Choroid plexus epithelial cell (primary cell): ENCODE results near the gene PPM1H.

Source experiments
- DNase-seq: peaks from one replicate; pipeline ENCODE4 v3.0.0-alpha.2; 2010; ENCODE audit warnings: low read depth
- H3K4me3 ChIP-seq: 2 replicates; pipeline ENCODE4 v1.5.1; 2011; ENCODE audit warnings: low read depth, mild to moderate bottlenecking, control low read depth, low read length, moderate library complexity
- TF ChIP-seq, protein P1 (sequence below): conservative IDR thresholded peaks from 2 replicates; pipeline ENCODE4 v1.5.1; 2011; ENCODE audit warnings: low read depth, mild to moderate bottlenecking, control low read depth, inconsistent platforms, low read length, moderate library complexity

Gene PPM1H

DNA sequence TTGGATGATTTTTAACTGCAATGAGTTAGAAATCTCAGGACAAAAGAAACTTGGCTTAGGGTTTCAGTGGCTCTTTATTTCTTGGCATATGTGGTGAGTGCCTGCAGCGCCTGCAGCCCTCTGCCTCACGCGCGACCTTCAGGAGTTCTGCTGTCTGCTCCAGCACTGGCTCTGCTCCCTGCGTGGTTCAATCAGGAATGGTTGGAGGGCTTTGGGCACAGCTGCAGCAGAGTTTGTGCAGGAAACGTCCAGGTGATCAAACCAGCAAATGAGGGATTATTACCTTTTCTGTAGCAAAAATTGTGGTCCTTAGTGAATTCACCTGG is 19.8 kb downstream of the PPM1H start:
- no peak overlapping the region for H3K4me3 ChIP-seq
- TF ChIP-seq, protein P1, sequence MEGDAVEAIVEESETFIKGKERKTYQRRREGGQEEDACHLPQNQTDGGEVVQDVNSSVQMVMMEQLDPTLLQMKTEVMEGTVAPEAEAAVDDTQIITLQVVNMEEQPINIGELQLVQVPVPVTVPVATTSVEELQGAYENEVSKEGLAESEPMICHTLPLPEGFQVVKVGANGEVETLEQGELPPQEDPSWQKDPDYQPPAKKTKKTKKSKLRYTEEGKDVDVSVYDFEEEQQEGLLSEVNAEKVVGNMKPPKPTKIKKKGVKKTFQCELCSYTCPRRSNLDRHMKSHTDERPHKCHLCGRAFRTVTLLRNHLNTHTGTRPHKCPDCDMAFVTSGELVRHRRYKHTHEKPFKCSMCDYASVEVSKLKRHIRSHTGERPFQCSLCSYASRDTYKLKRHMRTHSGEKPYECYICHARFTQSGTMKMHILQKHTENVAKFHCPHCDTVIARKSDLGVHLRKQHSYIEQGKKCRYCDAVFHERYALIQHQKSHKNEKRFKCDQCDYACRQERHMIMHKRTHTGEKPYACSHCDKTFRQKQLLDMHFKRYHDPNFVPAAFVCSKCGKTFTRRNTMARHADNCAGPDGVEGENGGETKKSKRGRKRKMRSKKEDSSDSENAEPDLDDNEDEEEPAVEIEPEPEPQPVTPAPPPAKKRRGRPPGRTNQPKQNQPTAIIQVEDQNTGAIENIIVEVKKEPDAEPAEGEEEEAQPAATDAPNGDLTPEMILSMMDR: no peak
- DNase-seq: no peak

DNA sequence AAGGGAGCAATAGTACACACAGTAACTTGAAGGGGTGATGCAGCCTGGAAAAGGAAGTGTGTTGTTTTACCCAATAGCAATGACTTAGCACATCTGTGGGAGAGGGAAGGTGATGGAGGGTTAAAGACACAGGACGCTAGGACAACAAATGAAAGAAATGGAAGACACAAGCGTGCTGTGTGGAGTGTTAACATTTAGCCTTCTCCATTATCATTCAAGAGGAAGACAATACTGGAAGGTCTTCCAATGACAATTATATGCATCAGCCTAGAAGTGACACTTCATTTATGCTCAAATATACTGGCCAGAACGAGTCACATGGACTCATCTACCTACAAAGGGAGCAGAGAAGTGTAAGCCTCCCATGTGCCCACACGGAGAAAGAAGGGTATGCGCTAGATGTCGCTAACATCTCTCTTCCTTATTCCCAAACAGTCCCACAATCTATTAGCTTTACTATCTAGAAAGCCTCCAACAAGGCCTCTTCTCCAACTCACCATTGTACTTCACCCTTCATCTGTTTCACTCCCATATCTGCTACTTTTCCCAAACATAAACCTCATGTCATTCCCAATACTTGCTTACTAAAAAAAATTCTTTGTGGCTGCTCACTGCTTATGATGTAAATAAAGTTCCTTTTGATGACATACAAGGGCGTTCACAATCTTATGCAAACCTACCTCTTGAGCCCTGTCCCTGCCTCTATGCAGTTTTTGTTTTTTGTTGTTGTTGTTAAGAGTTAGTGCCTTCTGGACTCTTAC is 20.3 kb downstream of the PPM1H start:
- no peak overlapping the region for H3K4me3 ChIP-seq
- DNase-seq: no peak
- TF ChIP-seq, protein P1: no peak

DNA sequence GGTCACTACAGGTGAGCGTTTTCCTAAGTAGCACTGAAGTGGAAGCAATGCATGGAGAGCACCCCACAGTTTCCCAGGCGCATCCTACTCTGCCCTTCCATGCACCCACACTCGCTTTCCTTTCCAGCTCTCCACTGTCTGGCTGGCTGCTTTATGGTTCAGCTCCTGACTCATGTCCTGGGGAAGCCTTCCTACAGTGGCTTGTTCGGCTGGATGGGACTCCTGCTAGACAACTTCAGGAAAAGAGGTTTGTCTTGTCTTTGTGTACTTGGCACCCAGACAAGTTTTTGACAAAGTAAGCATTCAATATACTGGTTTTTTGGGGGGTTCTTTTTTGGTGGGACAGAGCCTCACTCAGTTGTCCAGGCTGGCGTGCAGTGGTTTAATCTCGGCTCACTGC is 21.6 kb downstream of the PPM1H start:
- no peak for DNase-seq
- H3K4me3 ChIP-seq: no peak overlapping the region
- TF ChIP-seq, protein P1: no peak

DNA sequence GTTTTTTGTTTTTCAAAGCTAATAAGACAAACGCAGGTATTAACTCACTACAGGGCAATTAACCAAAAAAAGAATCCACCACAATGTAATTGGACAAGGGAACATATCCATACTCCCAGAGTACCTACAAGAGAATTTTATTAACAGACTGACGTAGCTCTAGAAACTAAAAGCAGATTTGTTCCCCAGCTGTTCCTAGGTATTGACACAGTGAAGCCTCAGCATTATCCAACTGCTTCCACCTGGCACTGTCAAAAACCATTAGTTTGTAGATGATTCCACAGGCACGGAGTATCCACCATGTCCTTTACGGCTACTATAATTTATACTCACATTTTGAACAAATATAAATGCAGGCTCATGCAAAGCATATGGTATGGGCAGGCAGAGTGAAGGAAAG is 22.3 kb downstream of the PPM1H start:
- no peak overlapping the region for H3K4me3 ChIP-seq
- TF ChIP-seq, protein P1: no peak
- no peak for DNase-seq

DNA sequence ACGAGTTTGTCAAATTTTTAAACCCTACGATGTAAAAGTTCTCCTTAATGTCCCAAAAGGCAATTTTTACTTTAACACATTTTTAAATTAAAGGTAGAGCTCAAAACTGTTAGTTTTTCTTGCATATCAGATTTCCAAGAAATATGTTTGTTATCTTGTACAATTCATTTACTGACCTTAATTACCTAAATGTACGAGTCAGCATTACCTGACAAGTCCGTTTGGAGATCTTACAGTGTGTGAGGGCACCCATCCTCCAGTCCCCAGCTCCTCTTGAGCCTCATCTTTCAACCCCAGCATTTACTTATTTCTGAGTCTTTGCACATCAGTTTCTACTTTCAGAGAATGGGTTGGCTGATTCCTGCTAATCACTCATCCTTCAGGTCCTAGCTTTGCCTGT is 23.7 kb downstream of the PPM1H start:
- H3K4me3 ChIP-seq: no peak overlapping the region
- no peak for DNase-seq
- TF ChIP-seq, protein P1: no peak

DNA sequence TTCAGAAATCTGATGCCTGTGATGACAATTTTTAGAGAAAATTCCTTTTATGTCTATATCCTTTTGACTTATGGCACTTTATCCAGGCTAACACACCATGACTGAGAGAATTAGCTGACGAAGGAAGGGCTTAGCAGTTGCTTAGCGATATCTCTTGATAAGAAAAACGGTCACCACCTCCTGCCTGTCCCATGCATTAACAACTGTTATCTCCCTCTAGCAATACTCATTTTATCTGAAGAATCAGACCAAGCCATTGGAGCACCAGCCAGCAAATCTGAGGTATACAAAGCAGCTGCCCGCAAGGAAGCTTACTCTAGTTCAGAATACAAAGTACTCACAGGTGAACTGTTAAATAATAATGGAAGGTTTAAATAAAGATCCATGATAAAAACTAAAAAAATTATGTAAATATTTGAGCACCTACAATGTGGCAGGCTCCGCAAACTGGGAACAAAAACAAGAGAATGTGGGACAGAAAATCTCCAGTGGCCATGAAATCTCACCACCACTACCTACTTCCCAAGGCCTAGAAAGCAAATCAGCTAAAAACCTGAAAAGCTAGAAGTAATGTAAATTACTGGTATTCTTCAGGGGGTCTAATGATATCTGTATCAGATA is 24.3 kb downstream of the PPM1H start:
- no peak overlapping the region for H3K4me3 ChIP-seq
- DNase-seq: no peak
- TF ChIP-seq, protein P1: no peak

DNA sequence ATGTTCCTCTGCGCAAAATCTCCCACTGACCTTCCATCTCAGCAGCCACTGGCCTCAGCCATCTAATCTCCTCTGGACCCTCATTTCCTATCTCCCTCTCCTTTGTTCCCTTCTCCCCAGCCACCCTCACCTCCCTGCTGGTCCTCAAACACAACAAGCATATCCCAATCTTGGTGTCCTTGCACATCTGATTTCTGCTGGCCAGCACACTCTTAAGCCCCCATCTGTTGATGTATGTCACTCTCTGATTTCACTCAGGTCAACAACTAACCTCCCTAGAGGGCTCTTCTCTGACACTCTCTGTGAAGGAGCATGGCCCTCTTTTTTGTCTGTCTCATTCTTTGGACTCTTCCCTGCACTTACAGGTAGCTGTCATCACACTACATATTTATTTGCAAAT is 25.6 kb downstream of the PPM1H start:
- TF ChIP-seq, protein P1: no peak
- H3K4me3 ChIP-seq: no peak overlapping the region
- DNase-seq: no peak
